Measurements from ENCODE around the gene GRIA4.

- TF ChIP-seq CTCF (IDR thresholded peaks at IDR 0.05) (no peak), REST (IDR thresholded peaks at IDR 0.05) (no peak), MAX (IDR thresholded peaks at IDR 0.05) (no peak), JUNB (IDR thresholded peaks at IDR 0.05) (no peak), RAD21 (conservative IDR thresholded peaks at IDR 0.05 in 1 of 2, IDR thresholded peaks at IDR 0.05 in 1 of 2) (no peak), BCL3 (IDR thresholded peaks at IDR 0.05) (no peak), RFX5 (IDR thresholded peaks at IDR 0.05) (no peak)
These were observed 327.9 kb downstream of the GRIA4 start for GRCh38 chr11:105937738-105938137.

All from A549 (cell line).